Stimulated activated naive CD4-positive, alpha-beta T cell (primary cell): ENCODE measurements around the gene DCAF6.

Experiments
- DNase-seq, 6 experiments: peaks; one replicate each; lab custom pipeline; 2025; lab: John Stamatoyannopoulos, UW

Gene DCAF6

GRCh38 chr1:168101336-168101735 lies 164.9 kb downstream of the DCAF6 start:
- DNase-seq, result no peak

- DNase-seq, result no peak
Observed at GRCh38 chr1:168102487-168102886, 166.0 kb downstream of the DCAF6 start.

- no peak for DNase-seq
Observed at GRCh38 chr1:168104535-168104934, 168.1 kb downstream of the DCAF6 start.

- no peak for DNase-seq
Observed at GRCh38 chr1:168105846-168106245, 169.4 kb downstream of the DCAF6 start.

- DNase-seq, result no peak
Observed at GRCh38 chr1:168106274-168106673, 169.8 kb downstream of the DCAF6 start.

- DNase-seq, result no peak
Observed at GRCh38 chr1:168110896-168111545, 174.5 kb downstream of the DCAF6 start.

GRCh38 chr1:168112673-168113305 lies 176.3 kb downstream of the DCAF6 start:
- DNase-seq, result no peak

GRCh38 chr1:168114845-168115244 lies 178.4 kb downstream of the DCAF6 start:
- no peak for DNase-seq

- DNase-seq, result no peak
Observed at GRCh38 chr1:168116327-168116799, 179.9 kb downstream of the DCAF6 start.

GRCh38 chr1:168119750-168120149 lies 183.3 kb downstream of the DCAF6 start:
- no peak for DNase-seq

GRCh38 chr1:168121401-168122011 lies 185.0 kb downstream of the DCAF6 start:
- no peak for DNase-seq

GRCh38 chr1:168125051-168125450 lies 188.6 kb downstream of the DCAF6 start:
- no peak for DNase-seq
